PFSK-1 (cell line): ENCODE results near the gene TMEM185A.

Experiments used
- FOXP2 ChIP-seq: optimal IDR thresholded peaks from 2 replicates; pipeline ENCODE3; 2011; ENCODE audit warnings: borderline replicate concordance, control low read depth, inconsistent platforms; ENCODE audit not compliant: insufficient read depth; ENCODE audit errors: extremely low read length, extremely low read depth
- POLR2AphosphoS5 ChIP-seq: IDR thresholded peaks from 2 replicates; pipeline ENCODE4 v1.6.1; 2012; ENCODE audit warnings: low read depth, mild to moderate bottlenecking, control low read depth, low read length, moderate library complexity
- REST ChIP-seq, 2 experiments: IDR thresholded peaks; 2 replicates each; pipeline versions ENCODE4 v1.6.1 to v1.8.0; 2011 to 2012; ENCODE audit warnings: low read depth in 2 of 2, low read length in 2 of 2, control low read depth in 1 of 2, inconsistent platforms in 1 of 2, mild to moderate bottlenecking in 1 of 2, moderate library complexity in 1 of 2; ENCODE audit not compliant: insufficient read depth in 1 of 2
- TAF1 ChIP-seq: IDR thresholded peaks from 2 replicates; pipeline ENCODE4 v1.6.1; 2012; ENCODE audit warnings: low read length, control low read depth, borderline replicate concordance; ENCODE audit not compliant: insufficient read depth

- no peak for TF ChIP-seq POLR2AphosphoS5
- no peak for TF ChIP-seq REST (IDR thresholded peaks at IDR 0.05; ENCODE audit: insufficient read depth in 1 of 2, low read depth in 2 of 2, low read length in 2 of 2)
- TF ChIP-seq TAF1: no peak
- no peak for TF ChIP-seq FOXP2
Observed at GRCh38 chrX:149652232-149652981, 20.8 kb upstream of the TMEM185A start.
